Ramos (cell line): Measurements from ENCODE around the gene ECSIT.
"Not testable (repeated sequence)": the region's sequence is repeated elsewhere in the genome, so short reads cannot be mapped to it uniquely, and the experiment has no call there.

ENCODE experiments used
- in situ Hi-C: fragments of 300-500 bp; cut with MboI; formaldehyde crosslinking; loops from one replicate; pipeline ENCODE4 v1.14.3; 2022; ENCODE audit warnings: low sequenced_read_pairs; ENCODE audit not compliant: unreplicated experiment

ECSIT gene, protein sequence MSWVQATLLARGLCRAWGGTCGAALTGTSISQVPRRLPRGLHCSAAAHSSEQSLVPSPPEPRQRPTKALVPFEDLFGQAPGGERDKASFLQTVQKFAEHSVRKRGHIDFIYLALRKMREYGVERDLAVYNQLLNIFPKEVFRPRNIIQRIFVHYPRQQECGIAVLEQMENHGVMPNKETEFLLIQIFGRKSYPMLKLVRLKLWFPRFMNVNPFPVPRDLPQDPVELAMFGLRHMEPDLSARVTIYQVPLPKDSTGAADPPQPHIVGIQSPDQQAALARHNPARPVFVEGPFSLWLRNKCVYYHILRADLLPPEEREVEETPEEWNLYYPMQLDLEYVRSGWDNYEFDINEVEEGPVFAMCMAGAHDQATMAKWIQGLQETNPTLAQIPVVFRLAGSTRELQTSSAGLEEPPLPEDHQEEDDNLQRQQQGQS

DNA sequence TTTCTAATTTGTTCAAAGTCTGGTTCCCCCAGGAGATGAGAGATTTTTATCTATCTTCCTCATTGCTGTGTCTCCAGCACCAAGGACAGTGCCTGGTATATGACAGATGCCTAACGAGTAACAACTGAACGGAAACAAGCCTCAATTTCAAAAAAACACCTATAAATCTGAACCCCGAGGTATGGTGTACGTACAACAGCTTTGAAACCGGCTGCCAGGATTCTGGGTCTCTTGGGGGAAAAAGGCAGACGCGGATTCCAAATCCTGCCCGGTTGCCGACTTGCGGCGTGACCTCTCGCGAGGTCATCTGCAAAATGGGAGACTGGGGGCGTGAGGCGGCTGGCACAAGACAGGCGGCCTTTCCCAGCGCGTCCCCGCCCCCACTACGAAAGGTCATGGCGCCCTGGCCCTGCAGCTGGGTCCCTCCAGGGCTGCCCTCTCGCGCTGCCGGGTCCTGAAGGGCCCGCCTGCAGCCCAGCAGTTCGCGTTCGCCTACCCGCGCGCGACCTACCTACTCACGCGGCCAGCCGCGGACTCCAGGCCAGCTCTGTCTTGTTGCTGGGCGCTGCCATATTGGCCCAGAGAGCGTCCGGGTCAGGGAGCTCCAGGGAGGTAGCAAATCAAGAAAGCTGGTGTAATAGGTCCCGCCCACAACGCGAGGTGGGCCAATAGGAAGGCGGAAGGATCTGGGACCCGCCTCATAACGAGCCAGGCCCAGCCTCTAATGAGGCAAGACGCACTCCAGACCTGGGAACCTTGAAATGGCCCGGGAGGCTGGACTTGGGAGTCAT lies at the start of gene ECSIT:
Gene ECSIT (minus strand): TSS at position 584 of the 791 bp plus-strand sequence. CDS start 9,964 bp downstream, outside the sequence.
- in situ Hi-C loops, result no loop called here

DNA sequence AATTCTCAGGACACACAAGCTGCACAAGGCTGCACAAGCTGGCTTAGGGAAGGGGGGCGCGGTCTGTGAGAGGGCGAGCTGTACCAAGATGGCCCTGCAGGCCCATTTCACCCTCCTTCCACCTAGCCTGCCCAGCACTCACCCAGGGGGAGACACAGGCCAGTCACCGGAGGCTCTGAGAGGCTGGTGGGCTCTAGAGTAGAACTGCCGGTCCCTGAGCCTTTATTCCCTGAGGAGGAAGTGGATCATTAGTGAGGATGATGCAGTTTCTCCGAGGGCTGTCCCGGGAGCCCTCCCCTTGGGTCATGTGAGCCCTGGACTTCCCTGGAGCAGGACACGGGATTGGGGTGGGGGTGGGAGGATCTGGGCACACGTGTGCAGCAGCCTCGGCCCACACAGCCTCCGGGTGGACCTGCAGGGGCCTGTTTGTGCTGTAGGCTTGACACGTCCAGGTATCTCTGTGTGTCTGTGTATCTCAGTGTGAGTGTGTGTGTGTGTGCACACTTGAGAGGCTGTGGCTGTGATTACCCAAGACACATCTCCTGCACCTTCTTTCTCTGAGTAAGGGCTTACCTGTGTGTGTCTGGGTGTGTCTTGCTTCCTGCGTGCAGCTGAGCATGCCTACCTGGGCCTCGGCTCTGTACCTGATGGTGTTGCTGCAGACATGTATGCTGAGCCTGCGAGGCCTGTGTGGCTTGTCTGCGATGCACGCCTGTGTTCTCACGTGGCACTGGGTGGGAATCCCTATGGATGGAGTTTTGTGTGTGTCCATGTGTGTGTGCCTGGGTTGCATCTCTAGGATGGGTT lies 48.7 kb upstream of the ECSIT start, which contains the start of gene ACP5:
Gene ACP5 (minus strand): TSS at position 195 of the 807 bp plus-strand sequence. CDS start 328 bp downstream, outside the sequence.
- in situ Hi-C loops, result no loop called here

DNA sequence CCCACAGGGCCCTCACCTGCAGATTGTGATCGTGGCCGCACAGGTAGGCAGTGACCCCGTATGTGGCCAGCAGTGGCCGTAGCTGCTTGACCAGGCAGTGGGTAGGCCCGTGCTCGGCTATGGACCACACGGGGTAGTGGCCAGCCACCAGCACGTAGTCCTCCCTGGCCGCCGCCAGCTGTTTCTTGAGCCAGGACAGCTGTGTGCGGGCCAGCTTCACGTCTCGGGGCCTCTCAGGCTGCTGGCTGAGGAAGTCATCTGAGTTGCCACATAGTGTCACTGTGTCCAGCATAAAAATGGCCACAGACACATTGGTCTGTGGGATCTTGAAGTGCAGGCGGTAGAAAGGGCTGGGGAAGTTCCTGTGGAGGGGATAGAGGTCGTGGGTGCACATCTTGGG lies 47.3 kb upstream of the ECSIT start:
- in situ Hi-C loops, result no loop called here

DNA sequence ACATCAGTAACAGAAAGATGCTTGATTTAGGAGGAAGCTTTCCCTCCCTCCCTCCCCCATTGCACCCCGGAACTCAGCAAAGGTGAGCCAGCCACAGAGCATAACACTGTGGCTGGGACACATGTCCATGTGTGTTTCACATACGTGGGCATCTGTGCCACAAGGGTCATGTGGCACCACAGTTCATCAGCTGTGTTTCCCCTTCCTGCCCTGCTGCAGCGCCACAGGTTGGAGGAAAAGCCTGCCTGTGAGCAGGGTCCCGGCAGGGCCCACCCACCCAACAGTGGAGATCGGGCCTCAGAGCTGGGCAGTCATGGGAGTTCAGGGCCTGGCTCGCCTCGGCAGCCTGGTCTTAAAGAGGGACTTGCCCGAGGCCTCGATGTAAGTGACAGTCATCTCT lies 45.8 kb upstream of the ECSIT start:
- in situ Hi-C loops, result no loop called here

DNA sequence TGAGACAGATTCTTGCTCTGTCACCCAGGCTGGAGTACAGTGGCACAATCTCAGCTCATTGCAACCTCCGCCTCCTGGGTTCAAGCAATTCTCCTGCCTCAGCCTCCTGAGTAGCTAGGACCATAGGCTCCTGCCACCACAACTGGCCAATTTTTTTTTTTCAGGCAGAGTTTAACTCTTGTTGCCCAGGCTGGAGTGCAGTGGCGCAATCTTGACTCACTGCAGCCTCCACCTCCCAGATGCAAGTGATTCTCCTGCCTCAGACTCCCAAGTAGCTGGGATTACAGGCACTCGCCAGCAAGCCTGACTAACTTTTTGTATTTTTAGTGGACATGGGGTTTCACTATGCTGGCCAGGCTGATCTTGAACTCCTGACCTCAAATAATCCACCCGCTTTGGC lies 44.8 kb upstream of the ECSIT start:
- in situ Hi-C loops, result not testable (repeated sequence)

DNA sequence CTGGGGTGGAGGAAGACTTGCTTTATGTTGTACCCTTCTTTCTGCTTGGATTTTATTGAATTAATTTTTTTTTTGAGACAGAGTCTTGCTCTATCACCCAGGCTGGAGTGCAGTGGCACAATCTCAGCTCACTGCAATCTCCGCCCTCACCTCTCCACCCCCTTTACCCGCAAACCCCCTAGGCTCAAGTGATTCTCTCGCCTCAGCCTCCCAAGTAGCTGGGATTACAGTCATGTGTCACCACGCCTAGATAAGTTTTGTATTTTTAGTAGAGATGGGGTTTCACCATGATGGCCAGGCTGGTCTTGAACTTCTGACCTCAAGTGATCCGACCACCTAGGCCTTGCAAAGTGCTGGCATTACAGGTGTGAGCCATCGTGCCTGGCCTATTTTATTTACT lies 44.4 kb upstream of the ECSIT start:
- in situ Hi-C loops, result not testable (repeated sequence)

DNA sequence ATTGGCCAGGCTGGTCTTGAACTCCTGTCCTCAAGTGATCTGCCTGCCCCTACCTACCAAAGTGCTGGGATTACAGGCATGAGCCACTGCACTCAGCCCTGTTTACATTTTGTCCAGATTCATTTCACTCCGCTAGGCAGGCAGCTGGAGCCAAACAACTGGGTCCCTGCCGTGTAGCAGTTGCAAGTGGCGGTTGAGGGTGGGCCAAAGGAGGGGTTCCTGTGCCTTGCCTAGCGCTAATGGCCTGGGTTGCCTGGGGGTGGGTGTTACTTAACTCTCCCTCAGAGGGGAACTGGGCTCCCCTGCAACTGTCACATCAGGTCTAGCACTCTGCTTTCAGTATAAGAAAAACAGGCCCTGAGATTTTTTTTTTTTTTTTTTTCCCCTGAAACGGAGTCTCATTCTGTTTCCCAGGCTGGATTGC lies 41.1 kb upstream of the ECSIT start:
- in situ Hi-C loops, result no loop called here

DNA sequence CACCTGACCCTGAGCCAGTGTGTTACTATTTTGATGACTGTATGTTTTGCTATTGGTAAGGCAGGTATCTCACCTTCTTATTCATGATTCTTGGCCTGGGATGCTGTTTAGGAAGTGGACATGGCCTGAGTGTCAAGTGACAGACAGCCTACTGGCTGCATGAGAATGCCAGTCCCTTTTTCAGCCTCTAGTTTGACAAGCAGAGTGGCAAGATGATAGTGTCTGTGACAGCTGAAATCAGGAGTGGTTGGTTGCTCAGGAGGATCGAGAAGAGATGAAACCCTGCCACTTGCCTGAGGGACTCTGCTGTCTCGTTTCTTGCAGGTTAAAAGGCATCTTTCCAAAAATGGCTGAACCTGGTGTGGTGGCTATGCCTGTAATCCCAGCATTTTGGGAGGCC lies 37.2 kb upstream of the ECSIT start:
- in situ Hi-C loops, result no loop called here

DNA sequence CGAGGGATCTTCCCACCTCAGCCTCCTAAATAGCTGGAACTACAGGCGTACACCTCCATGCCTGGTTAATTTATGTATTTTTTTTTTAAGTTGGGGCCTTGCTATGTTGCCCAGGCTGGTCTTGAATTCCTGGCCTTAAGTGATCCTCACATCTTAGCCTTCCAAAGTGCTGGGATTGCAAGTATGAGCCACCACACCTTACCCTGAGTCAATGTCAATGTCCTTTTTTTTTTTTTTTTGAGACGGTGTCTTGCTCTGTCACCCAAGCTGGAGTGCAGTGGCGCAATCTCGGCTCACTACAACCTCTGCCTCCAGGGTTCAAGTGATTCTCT lies 36.7 kb upstream of the ECSIT start:
- in situ Hi-C loops, result not testable (repeated sequence)

DNA sequence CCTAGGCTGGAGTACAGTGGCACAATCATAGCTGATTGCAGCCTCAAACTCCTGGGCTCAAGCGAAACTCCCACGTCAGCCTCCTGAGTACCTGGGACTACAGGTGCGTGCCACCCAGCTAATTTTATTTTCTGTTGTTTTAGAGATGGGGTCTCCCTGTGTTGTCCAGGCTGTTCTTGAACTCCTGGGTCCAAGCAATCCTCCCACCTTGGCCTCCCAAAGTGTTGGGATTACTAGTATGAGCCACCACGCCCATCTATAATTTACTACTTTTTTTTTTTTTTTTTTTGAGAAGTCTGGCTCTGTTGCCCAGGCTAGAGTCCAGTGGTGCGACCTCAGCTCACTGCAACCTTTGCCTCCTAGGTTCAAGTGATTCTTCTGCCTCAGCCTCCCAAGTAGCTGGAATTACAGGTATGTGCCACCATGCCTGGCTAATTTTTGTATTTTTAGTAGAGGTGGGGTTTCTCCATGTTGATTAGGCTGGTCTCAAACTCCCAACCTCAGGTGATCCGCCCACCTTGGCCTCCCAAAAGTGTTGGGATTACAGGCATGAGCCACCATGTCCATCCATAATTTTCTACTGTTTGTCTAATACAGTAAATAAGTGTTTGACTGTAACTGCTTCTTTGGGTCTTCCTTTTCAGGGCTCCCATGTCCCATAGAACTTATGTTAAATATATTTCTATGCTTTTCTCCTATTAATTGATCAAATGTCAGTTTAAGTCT lies 35.3 kb upstream of the ECSIT start:
- in situ Hi-C loops, result not testable (repeated sequence)

DNA sequence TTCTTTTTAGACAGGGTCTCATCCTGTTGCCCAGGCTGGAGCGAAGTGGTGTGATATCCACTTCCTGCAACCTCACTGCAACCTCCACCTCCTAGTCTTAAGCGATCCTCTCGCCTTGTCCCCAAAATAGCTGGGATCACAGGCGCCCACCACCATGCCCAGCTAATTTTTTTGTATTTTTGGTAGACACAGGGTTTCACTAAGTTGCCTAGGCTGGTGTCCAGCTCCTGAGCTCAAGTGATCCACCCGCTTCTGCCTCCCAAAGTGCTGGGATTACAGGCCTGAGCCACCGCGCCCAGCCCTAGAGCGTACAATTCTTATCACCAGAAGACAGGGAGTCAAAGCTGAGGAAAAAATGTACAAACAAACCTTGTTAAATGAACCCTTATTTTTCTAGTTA lies 34.6 kb upstream of the ECSIT start:
- in situ Hi-C loops, result no loop called here

DNA sequence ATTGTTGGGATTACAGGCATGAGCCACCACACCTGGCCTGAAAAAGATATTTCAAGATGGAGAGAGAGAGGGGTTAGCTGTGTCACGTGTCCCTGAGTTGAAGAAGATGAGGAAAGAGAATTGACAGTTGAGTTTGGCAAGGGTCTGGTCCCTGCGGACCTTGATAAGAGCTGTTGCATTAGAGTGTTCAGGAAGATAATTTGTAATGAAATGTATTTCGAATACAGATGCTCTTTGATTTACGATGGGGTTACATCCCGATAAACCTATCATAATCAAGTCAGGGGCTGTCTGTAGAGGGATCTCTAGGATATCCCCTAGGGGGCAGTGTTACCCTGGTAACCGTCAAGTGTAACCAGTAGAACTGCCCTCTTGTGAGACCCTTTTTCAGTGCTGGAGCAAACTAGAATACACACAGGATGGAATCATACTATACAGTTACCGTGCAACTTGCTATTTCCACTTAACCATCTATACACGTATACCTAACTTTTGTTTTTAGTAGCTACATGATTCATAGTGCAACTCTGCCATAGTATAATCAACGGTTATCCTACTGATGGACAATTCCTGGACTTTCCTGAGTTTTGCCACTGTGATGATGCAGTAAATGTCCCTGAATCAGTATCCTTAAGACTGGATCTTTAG lies 31.6 kb upstream of the ECSIT start:
- in situ Hi-C loops, result no loop called here

DNA sequence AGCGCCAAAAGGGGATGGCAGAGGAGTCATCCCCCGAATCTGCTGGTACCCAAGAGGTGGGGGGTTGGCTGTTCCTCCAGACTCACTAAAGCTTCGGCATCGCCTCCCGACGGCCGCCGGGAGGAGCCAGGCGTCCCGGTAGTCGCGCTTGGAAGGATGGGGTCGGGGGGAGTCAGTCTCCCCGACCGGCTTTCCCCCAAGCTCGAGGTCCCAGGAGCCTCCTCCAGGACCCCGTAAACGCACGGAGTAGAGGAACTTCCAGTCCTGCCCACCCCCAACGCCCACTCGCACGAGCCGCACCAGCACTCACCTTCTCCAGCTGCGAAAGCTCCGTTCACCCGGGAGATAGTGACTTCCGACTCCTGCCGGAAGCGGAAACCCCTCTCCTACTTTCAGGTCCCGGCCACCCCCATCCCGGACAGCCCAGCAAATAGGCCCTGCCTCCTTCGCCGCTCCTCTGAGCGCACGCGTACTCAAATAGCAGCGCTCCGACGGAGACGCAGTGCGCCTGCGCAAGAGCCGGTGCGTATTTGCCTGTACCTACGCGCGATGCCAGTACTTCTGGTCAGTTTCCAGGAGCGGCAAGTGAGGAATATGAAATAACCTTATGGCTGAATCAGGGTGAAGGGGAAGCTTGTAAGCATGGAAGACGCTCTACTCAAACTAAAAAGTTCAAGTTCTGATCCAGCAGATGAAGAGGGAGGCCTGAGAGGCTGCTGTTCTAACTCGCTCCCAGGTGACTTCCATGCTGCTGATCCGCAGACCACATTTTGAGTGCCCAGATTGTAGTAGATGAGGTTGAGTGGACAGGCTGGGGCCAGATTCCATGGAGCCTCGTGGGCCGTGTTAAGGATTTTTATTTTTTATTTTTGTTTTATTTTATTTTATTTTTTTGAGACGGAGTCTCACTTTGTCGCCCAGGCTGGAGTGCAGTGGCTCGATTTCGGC lies 30.2 kb upstream of the ECSIT start, which contains the start of gene ELOF1:
Gene ELOF1 (minus strand): TSS at position 350 of the 948 bp plus-strand sequence. CDS start 4,883 bp downstream, outside the sequence.
- in situ Hi-C loops, result no loop called here

DNA sequence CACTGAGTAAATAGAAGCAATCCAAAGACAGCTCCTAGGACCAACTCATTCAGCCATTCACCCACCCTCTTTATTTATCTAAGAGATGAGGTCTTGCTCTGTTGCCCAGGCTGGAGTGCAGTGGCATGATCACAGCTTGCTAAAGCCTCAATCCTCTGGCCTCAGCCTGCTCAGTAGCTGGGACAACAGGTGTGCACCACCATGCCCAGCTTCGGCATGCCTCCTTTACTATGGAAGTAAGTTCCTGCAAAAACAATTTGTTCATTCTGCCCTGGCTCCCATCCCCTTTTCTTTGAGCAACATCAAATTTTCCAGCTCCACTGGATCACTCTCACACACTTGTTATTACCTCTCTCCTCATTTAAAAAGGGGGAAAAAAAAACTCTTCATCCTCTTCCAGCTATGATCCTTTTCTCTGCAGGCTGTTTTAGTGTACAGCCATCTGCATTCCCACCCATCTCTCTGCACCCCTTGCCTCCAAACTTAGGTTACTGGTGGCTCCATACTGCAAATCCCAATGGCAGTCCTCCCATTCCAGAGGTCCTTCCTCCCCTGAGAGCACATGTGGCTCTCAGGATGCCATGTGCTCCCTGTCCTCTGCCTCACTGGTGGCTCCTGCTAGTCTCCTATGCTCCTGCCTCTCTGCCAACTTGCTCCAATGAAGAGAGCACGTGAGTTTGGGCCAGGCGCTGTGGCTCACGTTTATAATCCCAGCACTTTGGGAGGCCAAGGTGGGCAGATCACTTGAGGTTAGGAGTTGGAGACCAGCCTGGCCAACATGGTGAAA lies 27.9 kb upstream of the ECSIT start:
- in situ Hi-C loops, result no loop called here

DNA sequence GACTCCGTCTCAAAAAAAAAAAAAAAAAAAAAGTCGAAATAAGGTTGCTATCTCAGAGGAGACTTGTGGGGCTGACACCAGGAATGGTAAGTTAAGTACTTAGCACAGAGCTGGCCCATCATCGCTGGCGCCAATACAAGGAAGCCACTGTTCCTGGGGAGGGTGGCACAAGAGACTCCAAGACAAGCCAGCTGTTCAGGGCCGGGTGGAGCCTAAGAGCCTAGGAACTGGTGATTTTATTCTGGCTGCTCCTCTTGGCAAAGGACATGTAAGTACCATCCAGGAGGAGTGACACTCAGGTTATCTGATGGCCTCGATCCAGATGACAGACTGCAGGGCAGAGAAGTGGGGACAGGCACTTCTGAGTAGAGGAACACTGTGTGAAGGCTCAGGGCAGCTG lies 26.3 kb upstream of the ECSIT start:
- in situ Hi-C loops, result no loop called here

DNA sequence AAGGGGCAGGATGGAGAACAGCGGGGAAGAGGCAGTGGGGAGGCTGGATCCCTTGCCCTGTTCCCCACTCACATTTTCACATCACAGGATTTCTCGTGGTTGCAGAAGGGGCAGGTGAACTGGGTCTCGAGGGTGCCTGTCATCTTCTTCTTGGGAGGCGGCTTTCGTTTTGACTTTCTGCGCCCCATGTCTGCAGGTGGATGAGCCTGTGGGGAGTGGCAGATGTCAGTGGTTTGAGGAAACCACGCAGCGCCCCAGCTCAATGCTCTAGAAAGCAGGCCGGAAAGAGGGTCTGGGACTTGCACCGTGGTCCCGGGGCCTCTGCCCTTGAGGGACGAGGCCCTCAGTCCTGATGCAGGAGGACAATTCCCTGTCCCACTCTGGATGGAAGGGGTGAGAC lies 25.2 kb upstream of the ECSIT start:
- in situ Hi-C loops, result no loop called here

DNA sequence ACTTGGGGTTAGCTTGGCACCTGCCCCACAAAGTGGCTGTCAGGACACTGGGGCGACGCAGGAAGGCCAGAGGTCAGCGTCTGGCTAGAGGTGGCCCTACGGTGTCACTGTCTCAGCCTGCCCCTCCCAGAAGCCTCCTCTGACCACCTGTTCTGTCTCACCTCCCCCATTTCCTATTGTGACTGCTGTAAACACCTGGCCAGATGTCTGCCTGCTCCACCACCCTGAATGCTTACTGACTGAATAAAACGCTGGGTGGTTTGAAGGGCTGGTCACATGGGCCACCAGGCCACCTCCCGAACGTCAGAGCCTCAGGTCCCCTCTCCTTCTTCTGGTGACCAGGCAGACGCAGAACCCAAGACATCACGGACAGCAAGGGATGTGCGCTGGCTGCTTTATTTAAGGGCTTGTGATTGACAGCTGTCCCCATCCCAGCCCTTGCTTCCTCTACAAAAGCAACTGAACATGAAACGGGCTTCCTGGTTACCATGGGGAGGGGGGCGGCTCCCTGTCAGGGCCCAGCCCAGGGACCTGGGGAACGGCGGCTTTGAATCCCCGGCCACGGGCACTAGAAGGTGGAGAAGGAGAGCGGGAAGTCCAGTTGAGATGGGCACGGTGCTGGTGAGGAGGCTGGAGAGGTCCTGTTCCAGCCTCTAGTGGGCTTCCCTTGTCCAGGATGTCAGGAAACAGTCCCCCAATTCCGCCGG lies 23.9 kb upstream of the ECSIT start:
- in situ Hi-C loops, result no loop called here
